Measurements from ENCODE around the gene FNDC7. TPM values are rescaled to one million over a fixed set of nuclear protein-coding genes. Genes with fewer than 3 reads are reported as not detected.
A peak's percentile ranks its signal among the peaks of the same experiment; 100 is the strongest.

Gene FNDC7
- total and polyA plus RNA-seq, 9 of the 15 experiments (the other 6 are each of a cell fraction or from before 2014, with no cell fraction given): not detected

DNA sequence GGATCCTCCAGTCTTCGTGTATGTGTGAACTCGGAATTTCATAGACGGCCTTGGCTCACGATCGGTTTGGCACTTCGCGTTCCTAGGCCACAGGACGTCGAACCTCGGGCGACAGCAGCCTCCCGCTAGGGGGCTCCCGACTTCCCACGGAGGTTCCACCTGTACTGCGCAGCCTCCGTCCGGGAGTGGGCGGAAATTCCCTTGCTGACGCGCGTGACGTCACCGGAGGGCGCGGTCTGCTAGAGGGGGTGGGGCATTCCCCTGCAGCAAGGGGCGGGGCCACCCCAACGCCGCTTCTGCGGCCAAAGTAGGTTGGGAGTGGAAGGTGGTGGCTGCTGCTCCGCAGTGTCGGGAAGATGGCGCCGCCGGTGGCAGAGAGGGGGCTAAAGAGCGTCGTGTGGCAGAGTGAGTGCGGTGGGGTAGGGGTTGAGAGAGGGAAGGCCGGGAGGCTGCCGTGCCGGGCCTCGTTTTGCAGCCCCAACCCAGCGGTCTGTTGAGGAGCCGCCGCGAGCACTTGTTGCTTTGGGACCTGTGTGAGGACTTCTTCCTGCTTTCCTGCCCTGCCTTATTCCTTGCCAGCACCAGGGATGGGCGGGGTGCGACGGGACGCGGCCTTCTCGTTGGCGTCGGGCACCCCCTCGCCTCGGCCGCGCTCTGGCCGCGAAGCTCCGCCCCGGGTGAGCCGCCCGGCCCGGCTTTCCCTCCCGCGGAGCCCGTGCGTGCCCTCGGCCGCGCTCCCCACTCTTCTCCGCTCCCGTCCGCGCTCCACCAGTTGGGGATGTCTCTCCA, 33.9 kb downstream of the FNDC7 start, which contains the start of gene STXBP3 (continued):
- peak; percentile 98 for TF ChIP-seq MGA (IDR thresholded peaks at IDR 0.05)
- TF ChIP-seq PCBP1 (IDR thresholded peaks at IDR 0.05; ENCODE audit: low read depth, low read length, poor library complexity, severe bottlenecking): peak; percentile 89
- 0 out of 2 replicates have a peak, but pooled peaks have one; percentile 36 for TF ChIP-seq ZNF224 (CRISPR knock-in tag; IDR thresholded peaks at IDR 0.05)
- TF ChIP-seq ZNF512 (tag; IDR thresholded peaks at IDR 0.05): no peak
- TF ChIP-seq, protein P1, sequence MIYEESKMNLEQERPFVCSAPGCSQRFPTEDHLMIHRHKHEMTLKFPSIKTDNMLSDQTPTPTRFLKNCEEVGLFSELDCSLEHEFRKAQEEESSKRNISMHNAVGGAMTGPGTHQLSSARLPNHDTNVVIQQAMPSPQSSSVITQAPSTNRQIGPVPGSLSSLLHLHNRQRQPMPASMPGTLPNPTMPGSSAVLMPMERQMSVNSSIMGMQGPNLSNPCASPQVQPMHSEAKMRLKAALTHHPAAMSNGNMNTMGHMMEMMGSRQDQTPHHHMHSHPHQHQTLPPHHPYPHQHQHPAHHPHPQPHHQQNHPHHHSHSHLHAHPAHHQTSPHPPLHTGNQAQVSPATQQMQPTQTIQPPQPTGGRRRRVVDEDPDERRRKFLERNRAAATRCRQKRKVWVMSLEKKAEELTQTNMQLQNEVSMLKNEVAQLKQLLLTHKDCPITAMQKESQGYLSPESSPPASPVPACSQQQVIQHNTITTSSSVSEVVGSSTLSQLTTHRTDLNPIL (CRISPR knock-in tag; IDR thresholded peaks at IDR 0.05): no peak
- TF ChIP-seq ERF (CRISPR knock-in tag; IDR thresholded peaks at IDR 0.05): peak; percentile 85; the same call in 1 of the 2 replicates
- TF ChIP-seq SMARCC2 (IDR thresholded peaks at IDR 0.05; ENCODE audit: low read depth): no peak
- TF ChIP-seq, protein P2, sequence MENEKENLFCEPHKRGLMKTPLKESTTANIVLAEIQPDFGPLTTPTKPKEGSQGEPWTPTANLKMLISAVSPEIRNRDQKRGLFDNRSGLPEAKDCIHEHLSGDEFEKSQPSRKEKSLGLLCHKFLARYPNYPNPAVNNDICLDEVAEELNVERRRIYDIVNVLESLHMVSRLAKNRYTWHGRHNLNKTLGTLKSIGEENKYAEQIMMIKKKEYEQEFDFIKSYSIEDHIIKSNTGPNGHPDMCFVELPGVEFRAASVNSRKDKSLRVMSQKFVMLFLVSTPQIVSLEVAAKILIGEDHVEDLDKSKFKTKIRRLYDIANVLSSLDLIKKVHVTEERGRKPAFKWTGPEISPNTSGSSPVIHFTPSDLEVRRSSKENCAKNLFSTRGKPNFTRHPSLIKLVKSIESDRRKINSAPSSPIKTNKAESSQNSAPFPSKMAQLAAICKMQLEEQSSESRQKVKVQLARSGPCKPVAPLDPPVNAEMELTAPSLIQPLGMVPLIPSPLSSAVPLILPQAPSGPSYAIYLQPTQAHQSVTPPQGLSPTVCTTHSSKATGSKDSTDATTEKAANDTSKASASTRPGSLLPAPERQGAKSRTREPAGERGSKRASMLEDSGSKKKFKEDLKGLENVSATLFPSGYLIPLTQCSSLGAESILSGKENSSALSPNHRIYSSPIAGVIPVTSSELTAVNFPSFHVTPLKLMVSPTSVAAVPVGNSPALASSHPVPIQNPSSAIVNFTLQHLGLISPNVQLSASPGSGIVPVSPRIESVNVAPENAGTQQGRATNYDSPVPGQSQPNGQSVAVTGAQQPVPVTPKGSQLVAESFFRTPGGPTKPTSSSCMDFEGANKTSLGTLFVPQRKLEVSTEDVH (IDR thresholded peaks at IDR 0.05; ENCODE audit: low read depth, partially characterized antibody): peak; percentile 81
- no peak for TF ChIP-seq WHSC1 (IDR thresholded peaks at IDR 0.05; ENCODE audit: low read length)
